Fibroblast of skin of abdomen (primary cell): ENCODE results near the gene PLD3.
"Not testable (repeated sequence)": the region's sequence is repeated elsewhere in the genome, so short reads cannot be mapped to it uniquely, and the experiment has no call there.

Experiments
- DNase-seq: peaks from one replicate; pipeline ENCODE4 v3.0.0-alpha.2; 2013

Gene PLD3

DNA sequence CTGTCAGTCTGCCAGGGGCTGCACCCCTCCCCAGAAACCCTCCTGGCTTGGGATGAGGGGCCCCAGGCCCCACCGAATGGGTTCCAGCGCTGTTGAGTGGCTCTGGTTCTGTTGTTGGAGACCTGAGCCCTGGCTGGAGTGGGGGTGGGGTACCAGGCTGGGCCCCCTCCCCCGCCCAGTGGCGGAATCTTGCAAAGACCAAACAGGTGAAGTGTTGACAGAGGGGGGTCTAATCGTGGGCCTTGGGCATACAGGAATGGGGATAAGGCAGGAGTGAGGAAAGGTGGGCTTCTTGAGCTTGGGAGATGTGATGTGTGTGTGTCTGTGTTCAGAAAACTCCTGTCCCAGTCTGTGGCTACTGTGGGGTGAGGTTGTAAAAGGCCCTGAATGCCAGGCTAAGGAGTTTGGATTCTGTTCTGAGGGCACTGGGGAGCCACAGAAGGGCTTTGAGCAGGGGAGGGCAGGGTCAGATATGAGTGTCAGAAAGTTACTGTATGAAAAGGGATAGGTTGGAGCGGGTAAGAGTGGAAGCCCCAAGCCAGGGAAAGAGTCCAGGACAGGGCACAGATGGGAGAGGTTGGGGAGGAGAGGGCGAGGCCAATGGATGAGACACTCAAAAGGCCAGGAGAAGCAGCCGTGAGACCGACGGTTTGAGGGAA lies 41.7 kb downstream of the PLD3 start, which contains the start of gene HIPK4:
Gene HIPK4, minus strand, starts transcription at position 98 of the 659 bp plus-strand sequence. CDS start 279 bp downstream, outside the sequence.
- DNase-seq: no peak

GRCh38 chr19:40392123-40392522 lies 43.6 kb downstream of the PLD3 start:
- DNase-seq: no peak

GRCh38 chr19:40392894-40393517 lies 44.5 kb downstream of the PLD3 start:
- DNase-seq: no peak

GRCh38 chr19:40393894-40394815 lies 45.7 kb downstream of the PLD3 start:
- DNase-seq: no peak

GRCh38 chr19:40394816-40395210 lies 46.3 kb downstream of the PLD3 start:
- DNase-seq: no peak

- no peak for DNase-seq
These were observed 47.5 kb downstream of the PLD3 start for GRCh38 chr19:40395956-40396355.

- no peak for DNase-seq
These were observed 48.5 kb downstream of the PLD3 start for GRCh38 chr19:40396886-40397567.

DNA sequence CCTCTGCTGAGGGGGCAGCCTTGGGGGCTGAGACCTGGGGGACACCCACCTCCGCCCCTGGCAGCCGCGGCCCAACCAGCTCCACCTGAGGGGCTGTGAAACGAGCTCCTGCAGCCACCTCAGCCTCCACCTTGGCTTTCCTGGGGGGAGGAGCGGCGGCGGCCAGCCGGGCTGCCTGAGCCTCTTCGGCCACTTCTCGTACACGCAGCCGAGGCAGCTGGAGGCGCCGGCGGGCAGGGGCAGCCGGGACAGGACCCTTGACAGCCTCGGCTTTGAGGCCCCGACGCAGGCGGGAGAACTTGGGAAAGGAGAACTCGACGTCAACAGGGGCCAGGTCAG lies 49.0 kb downstream of the PLD3 start:
- DNase-seq: no peak

DNA sequence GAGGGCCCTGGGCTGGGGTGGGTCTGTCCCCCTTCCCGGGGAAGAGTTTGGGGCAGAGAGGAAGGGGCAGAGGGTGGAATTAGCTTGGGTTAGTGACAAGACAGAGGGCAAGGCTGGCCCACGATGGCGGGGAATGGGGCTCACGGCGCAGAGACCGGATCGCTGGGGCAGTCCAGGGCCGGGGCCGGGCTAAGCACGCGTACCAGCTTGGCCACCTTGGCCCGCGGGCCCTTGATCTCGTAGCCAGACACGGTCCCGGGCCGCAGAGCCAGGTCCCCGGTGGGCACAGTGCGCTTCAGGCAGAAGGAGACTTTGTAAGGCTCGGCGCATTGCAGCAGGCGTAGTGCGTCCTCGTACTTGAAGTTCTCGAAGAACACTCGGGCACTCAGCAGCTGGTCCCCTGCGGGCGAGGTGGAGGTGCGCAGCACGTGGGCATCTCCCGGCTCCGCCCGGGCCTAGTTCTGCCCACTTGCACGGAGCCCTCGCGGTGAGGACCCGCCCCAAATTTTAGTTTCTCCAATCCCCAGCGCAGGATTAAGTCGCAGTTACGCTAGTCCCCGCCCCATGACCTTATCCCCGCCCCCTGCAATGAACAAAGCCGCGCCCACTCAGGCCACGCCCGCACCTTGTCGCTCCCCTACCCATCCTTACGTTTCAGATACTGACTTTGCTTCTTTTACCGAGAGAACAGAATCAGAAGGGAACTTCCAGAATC lies 50.1 kb downstream of the PLD3 start:
- peak; percentile 25 for DNase-seq

DNA sequence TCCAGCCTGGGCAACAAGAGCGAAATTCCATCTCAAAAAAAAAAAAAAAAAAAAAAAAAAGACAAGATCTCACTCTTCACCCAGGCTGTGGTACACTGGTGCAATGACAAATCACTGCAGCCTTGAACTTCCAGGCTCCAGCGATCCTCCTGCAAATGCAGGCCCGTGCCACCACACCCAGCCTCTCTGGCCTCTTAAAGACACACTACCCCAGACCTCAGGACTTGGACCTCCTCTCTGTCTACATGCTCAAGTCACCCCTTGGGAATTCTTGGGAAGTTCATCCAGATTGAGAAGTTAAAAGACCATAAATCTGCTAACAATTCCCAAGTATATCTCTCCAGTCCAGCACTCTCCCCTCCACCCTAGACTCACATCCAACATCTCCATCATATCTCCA lies 52.1 kb downstream of the PLD3 start:
- peak; percentile 12 for DNase-seq

DNA sequence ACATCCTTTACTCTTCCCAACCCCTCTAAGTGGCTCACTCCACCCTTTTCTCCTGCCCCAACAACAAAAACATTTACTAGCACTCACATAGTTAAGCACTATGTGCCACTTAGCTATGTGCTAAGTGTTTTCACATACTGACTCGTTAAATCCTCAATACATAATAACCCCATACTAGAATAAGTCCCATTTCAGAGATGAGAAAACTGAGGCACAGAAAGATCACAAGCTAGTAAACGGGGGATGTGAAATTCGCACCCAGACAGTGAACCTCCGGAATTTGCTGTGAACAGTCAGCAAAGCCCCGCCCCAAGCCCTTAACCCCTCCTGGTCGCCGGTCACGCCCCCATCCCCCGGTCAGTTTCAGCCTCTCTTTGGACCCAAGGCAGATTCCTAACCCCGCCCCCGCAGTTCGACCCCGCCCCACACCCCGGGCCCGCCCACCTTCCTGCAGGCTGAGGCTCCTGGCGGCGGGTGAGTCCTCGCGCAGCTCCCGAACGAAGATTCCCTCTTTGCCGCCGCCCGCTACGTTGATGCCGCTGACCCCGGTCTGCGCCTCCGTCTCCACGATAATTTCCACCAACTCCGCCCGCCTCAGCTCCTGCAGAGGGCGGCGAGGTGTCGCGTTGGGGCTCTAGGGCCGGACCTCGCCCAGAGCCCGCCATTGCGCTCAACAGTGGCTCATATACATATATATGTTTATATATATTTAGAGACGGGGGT lies 54.9 kb downstream of the PLD3 start:
- DNase-seq: peak; percentile 87

DNA sequence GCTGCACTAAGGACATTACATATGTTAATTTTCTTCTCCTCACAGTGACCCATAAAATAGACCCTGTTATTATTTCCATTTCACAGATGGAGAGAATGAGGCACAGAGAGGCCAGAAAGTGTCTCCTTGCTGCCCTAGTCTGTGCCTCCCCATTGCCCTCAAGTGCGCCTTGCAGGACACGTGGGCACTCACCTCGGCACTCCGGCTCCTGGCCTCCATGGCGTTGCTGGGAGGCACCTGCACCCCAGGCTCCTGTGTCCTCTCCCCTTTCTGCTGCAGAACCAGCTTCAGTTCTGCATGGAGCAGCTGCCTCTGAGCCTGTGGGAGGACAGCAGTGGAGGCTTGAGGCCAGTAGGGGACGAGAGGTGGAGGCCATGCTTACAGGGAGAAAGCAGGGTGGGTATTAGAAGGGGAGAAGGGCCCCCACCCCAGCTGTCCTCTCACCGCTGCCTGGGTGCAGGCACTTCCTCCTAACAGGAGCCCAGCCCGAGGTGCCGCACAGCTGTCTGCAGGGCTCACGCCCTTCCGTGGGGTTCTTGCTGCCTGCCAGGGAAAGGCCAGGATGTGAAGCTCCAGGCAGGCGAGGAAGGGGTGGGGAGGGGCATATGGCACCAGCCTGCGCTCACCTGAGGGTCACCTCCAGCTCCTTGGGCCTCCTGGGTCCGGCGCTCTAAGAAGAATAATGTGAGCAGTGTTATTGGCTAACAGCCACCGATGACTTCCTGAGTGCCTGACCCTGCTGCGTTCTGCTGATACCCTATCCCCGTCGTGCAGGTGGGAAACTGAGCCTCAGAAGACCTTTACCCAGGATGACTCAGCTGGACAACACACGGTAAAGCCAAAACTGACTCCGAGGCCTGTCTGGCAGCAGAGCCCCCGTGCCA lies 59.5 kb downstream of the PLD3 start:
- no peak for DNase-seq

DNA sequence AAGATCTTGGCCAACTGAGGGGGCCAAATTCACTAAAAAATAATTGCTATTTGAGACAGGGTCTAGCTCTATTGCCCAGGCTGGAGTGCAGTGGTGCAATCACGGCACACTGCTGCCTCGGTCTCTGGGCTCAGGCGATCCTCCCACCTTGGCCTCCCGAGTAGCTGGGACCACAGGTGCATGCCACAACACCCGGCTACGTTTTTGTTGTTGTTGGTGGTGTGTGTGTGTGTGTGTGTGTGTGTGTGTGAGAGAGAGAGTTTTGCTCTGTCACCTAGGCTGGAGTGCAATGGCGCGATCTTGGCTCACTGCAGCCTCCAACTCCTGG lies 60.1 kb downstream of the PLD3 start:
- not testable (repeated sequence) for DNase-seq

- no peak for DNase-seq
These were observed 61.5 kb downstream of the PLD3 start for GRCh38 chr19:40410030-40410389.

GRCh38 chr19:40411125-40411842 lies 62.8 kb downstream of the PLD3 start:
- no peak for DNase-seq

GRCh38 chr19:40411958-40412499 lies 63.5 kb downstream of the PLD3 start:
- no peak for DNase-seq

DNA sequence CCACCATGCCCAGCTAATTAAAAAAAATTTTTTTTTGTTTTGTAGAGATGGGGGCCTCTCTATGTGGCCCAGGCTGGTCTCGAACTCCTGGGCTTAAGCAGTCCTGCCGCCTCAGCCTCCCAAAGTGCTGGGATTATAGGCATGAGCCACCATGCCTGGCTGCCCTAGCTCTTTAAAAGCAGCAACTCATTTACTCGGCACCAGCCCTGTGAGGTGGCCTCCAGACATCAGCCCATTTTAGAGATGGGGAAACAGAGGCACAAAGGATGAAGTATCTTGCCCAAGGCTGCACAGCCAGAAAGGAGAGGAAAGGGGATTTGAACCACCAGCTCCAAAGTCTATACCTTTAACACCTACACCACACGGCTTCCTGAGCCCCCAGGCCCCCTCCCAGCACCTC lies 64.4 kb downstream of the PLD3 start:
- no peak for DNase-seq

GRCh38 chr19:40413291-40413845 lies 64.9 kb downstream of the PLD3 start, which contains the start of gene PRX:
PRX (minus strand) TSS chr19:40413378; CDS start chr19:40407932, 5,446 bp downstream.
- DNase-seq: no peak
